GM23338 (cell line): ENCODE results near the gene THSD7A. TPM values are rescaled to one million over a fixed set of nuclear protein-coding genes. Genes with fewer than 3 reads are reported as not detected.

Experiments used
- ATAC-seq: fragments of 200-7000 bp; cut with Tn5 transposase; 3 replicates; pipeline ENCODE4 v1.9.1; 2020
- DNase-seq: peaks from one replicate; pipeline ENCODE4 v3.0.0-alpha.2; 2015; ENCODE audit warnings: low spot score
- H2AFZ ChIP-seq: fragments of 200-600 bp; sonication (generic); 2 replicates; pipeline ENCODE4 v1.8.0; 2016; ENCODE audit warnings: antibody characterized with exemption, mild to moderate bottlenecking, moderate library complexity
- H3F3A ChIP-seq: fragments of 200-600 bp; sonication (generic); replicated peaks from 2 replicates; pipeline ENCODE4 v1.8.0; 2017; ENCODE audit warnings: antibody characterized with exemption, mixed run types, low read depth
- H3K27ac ChIP-seq: fragments of 200-600 bp; sonication (generic); 2 replicates; pipeline ENCODE4 v1.6.1; 2016; ENCODE audit warnings: low read depth
- H3K27me3 ChIP-seq: fragments of 200-600 bp; sonication (generic); 2 replicates; pipeline ENCODE4 v1.8.0; 2016; ENCODE audit warnings: mild to moderate bottlenecking, mixed run types, moderate library complexity; ENCODE audit not compliant: insufficient read depth
- H3K36me3 ChIP-seq: fragments of 200-600 bp; sonication (generic); 2 replicates; pipeline ENCODE4 v1.8.0; 2016; ENCODE audit warnings: mild to moderate bottlenecking; ENCODE audit not compliant: insufficient read depth
- H3K4me1 ChIP-seq: fragments of 200-600 bp; sonication (generic); 2 replicates; pipeline ENCODE4 v1.8.0; 2016; ENCODE audit warnings: mild to moderate bottlenecking, moderate library complexity; ENCODE audit not compliant: insufficient read depth
- H3K4me2 ChIP-seq: fragments of 200-600 bp; sonication (generic); 2 replicates; pipeline ENCODE4 v1.7.1; 2017; ENCODE audit warnings: mixed run types
- H3K4me3 ChIP-seq: fragments of 200-600 bp; sonication (generic); 2 replicates; pipeline ENCODE4 v1.6.1; 2016; ENCODE audit warnings: mixed run types
- H3K79me2 ChIP-seq: fragments of 200-600 bp; sonication (generic); replicated peaks from 2 replicates; pipeline ENCODE4 v1.8.0; 2017; ENCODE audit warnings: mild to moderate bottlenecking; ENCODE audit not compliant: insufficient read depth
- H3K9me2 ChIP-seq: fragments of 200-600 bp; sonication (generic); 2 replicates; pipeline ENCODE4 v1.8.0; 2017; ENCODE audit not compliant: insufficient read depth
- H4K20me1 ChIP-seq: fragments of 200-600 bp; sonication (generic); replicated peaks from 2 replicates; pipeline ENCODE4 v1.8.0; 2017; ENCODE audit warnings: mild to moderate bottlenecking; ENCODE audit not compliant: insufficient read depth
- H3K27ac Mint-ChIP-seq: 2 replicates; pipeline ENCODE4 v1.8.0; 2020; ENCODE audit warnings: inconsistent platforms, mild to moderate bottlenecking, moderate library complexity, mixed read lengths
- H3K27me3 Mint-ChIP-seq: 3 replicates; pipeline ENCODE4 v1.8.0; 2022; ENCODE audit warnings: low read depth, mild to moderate bottlenecking, moderate library complexity, mixed read lengths, inconsistent platforms; ENCODE audit not compliant: insufficient read depth, poor library complexity
- H3K36me3 Mint-ChIP-seq: 3 replicates; pipeline ENCODE4 v1.8.0; 2021; ENCODE audit warnings: low read depth, mild to moderate bottlenecking, inconsistent platforms, moderate library complexity, mixed read lengths
- H3K4me1 Mint-ChIP-seq: 3 replicates; pipeline ENCODE4 v1.8.0; 2020; ENCODE audit warnings: mild to moderate bottlenecking, inconsistent platforms, mixed read lengths
- H3K4me3 Mint-ChIP-seq: 3 replicates; pipeline ENCODE4 v1.8.0; 2021; ENCODE audit warnings: moderate library complexity, mild to moderate bottlenecking, inconsistent platforms, mixed read lengths
- H3K9me3 Mint-ChIP-seq: 3 replicates; pipeline ENCODE4 v1.8.0; 2020; ENCODE audit warnings: moderate library complexity, mild to moderate bottlenecking, inconsistent platforms, mixed read lengths
- EZH2 ChIP-seq: fragments of 200-600 bp; sonication (generic); IDR thresholded peaks from one replicate; pipeline ENCODE4 v1.8.0; 2017; ENCODE audit warnings: antibody characterized with exemption, mild to moderate bottlenecking, low read depth; ENCODE audit not compliant: unreplicated experiment
- EZH2phosphoT487 ChIP-seq: fragments of 200-600 bp; sonication (generic); IDR thresholded peaks from one replicate; pipeline ENCODE4 v1.8.1; 2018; ENCODE audit warnings: antibody characterized with exemption; ENCODE audit not compliant: unreplicated experiment
- NANOG ChIP-seq: IDR thresholded peaks from 2 replicates; pipeline ENCODE4 v1.6.1; 2016; ENCODE audit warnings: antibody characterized with exemption, borderline replicate concordance
- STAT1 ChIP-seq: IDR thresholded peaks from one replicate; pipeline ENCODE4 v1.6.1; 2016; ENCODE audit warnings: antibody characterized with exemption; ENCODE audit not compliant: unreplicated experiment
- ZNF114 ChIP-seq: fragments of 250-450 bp; sonication (Bioruptor Pico); IDR thresholded peaks from 2 replicates; pipeline ENCODE4 v1.5.0; 2020; ENCODE audit warnings: mild to moderate bottlenecking, moderate library complexity
- polyA plus RNA-seq: library from polyadenylated mRNA; unstranded; fragments of >200 nt; fragmentation: Nextera tagmentation; extraction: Ambion mirVana; gene quantifications from 2 replicates; pipeline ENCODE4 v1.2.1, GENCODE V29; 2016
- total RNA-seq: library from RNA; depleted of rRNA; stranded (reverse); fragments of >200 nt; shearing (Covaris generic); gene quantifications from 2 replicates; pipeline ENCODE4 v1.2.3, GENCODE V29; 2014
- TF ChIP-seq, protein P1 (sequence below): fragments of 250-450 bp; sonication (Bioruptor Pico); IDR thresholded peaks from 2 replicates; pipeline ENCODE4 v1.5.0; 2020; ENCODE audit warnings: mild to moderate bottlenecking, moderate library complexity
- TF ChIP-seq, protein P2 (sequence below): IDR thresholded peaks from 2 replicates; pipeline ENCODE4 v1.6.1; 2016; ENCODE audit warnings: antibody characterized with exemption
- TF ChIP-seq, protein P3 (sequence below): IDR thresholded peaks from one replicate; pipeline ENCODE4 v1.6.1; 2018; ENCODE audit warnings: antibody characterized with exemption; ENCODE audit not compliant: unreplicated experiment

Gene THSD7A
- total and polyA plus RNA-seq, 2 experiments from 2014 or later: 1.3 to 2.1 TPM

DNA sequence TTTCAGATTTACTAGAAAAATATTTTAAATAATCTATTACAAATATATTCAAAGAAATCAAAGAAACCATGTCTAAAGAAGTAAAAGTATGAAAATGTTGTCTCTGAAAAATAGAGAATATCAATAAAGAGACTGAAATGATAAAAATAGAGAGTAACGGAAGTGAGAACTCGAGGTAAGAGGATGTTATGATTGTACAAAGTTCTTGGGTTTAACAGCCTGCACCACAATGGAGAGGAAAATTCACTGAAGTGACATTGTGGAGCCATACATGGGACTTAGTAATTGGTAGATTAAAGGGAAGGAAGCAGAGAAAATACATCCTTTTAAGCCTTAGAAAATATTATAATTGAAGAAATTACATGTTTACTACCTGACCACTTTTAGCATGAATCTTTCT is 77.9 kb downstream of the THSD7A start (continued):
- TF ChIP-seq, protein P1, sequence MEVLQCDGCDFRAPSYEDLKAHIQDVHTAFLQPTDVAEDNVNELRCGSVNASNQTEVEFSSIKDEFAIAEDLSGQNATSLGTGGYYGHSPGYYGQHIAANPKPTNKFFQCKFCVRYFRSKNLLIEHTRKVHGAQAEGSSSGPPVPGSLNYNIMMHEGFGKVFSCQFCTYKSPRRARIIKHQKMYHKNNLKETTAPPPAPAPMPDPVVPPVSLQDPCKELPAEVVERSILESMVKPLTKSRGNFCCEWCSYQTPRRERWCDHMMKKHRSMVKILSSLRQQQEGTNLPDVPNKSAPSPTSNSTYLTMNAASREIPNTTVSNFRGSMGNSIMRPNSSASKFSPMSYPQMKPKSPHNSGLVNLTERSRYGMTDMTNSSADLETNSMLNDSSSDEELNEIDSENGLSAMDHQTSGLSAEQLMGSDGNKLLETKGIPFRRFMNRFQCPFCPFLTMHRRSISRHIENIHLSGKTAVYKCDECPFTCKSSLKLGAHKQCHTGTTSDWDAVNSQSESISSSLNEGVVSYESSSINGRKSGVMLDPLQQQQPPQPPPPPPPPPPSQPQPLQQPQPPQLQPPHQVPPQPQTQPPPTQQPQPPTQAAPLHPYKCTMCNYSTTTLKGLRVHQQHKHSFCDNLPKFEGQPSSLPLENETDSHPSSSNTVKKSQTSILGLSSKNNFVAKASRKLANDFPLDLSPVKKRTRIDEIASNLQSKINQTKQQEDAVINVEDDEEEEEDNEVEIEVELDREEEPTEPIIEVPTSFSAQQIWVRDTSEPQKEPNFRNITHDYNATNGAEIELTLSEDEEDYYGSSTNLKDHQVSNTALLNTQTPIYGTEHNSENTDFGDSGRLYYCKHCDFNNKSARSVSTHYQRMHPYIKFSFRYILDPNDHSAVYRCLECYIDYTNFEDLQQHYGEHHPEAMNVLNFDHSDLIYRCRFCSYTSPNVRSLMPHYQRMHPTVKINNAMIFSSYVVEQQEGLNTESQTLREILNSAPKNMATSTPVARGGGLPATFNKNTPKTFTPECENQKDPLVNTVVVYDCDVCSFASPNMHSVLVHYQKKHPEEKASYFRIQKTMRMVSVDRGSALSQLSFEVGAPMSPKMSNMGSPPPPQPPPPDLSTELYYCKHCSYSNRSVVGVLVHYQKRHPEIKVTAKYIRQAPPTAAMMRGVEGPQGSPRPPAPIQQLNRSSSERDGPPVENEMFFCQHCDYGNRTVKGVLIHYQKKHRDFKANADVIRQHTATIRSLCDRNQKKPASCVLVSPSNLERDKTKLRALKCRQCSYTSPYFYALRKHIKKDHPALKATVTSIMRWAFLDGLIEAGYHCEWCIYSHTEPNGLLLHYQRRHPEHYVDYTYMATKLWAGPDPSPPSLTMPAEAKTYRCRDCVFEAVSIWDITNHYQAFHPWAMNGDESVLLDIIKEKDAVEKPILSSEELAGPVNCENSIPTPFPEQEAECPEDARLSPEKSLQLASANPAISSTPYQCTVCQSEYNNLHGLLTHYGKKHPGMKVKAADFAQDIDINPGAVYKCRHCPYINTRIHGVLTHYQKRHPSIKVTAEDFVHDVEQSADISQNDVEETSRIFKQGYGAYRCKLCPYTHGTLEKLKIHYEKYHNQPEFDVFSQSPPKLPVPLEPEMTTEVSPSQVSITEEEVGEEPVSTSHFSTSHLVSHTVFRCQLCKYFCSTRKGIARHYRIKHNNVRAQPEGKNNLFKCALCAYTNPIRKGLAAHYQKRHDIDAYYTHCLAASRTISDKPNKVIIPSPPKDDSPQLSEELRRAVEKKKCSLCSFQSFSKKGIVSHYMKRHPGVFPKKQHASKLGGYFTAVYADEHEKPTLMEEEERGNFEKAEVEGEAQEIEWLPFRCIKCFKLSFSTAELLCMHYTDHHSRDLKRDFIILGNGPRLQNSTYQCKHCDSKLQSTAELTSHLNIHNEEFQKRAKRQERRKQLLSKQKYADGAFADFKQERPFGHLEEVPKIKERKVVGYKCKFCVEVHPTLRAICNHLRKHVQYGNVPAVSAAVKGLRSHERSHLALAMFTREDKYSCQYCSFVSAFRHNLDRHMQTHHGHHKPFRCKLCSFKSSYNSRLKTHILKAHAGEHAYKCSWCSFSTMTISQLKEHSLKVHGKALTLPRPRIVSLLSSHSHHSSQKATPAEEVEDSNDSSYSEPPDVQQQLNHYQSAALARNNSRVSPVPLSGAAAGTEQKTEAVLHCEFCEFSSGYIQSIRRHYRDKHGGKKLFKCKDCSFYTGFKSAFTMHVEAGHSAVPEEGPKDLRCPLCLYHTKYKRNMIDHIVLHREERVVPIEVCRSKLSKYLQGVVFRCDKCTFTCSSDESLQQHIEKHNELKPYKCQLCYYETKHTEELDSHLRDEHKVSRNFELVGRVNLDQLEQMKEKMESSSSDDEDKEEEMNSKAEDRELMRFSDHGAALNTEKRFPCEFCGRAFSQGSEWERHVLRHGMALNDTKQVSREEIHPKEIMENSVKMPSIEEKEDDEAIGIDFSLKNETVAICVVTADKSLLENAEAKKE: no peak
- no peak for TF ChIP-seq ZNF114 (CRISPR knock-in tag)
- no peak for TF ChIP-seq EZH2

DNA sequence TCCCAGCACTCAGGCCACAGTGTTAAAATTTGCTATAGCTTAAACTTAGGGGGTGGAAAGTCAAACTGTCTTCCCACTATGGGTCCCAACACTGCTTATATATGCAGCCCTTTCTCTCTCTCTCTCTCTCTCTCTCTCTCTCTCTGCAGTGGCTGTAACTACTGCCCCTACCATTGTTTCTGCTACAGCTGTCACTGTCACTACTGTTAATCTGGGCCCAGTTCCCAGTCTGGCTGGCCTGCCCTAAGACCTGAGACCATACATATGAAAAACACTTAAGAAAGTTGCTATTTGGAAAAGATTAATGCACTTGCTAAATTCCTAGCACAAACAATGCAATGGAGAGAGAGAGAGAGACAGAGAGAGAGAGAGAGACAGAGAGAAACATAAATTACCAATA is 78.6 kb downstream of the THSD7A start:
- no peak overlapping the region for H3K27ac ChIP-seq
- H3K9me2 ChIP-seq: no peaks in the 10 kb centered on the region
- no peak for DNase-seq
- no peaks in the 10 kb centered on the region for H3F3A ChIP-seq
- Mint-ChIP-seq H3K4me1 (peaks cover 3% of the 10 kb centered on the region; the same call in 1 of the 3 replicates), H3K4me3 (no peak overlapping the region), H3K27me3 (no peaks in the 10 kb centered on the region), H3K36me3 (no peaks in the 10 kb centered on the region), H3K27ac (no peak overlapping the region; the same call in 1 of the 2 replicates), H3K9me3 (no peaks in the 10 kb centered on the region)
- no peaks in the 10 kb centered on the region for H3K27me3 ChIP-seq
- no peaks in the 10 kb centered on the region for H3K79me2 ChIP-seq
- H3K4me2 ChIP-seq: no peak overlapping the region
- no peak overlapping the region for H2AFZ ChIP-seq
- no peak overlapping the region for H3K4me3 ChIP-seq
- no peaks in the 10 kb centered on the region for H4K20me1 ChIP-seq
- ATAC-seq: no peak
- H3K36me3 ChIP-seq: no peaks in the 10 kb centered on the region
- H3K4me1 ChIP-seq: no peaks in the 10 kb centered on the region
- TF ChIP-seq, protein P2, sequence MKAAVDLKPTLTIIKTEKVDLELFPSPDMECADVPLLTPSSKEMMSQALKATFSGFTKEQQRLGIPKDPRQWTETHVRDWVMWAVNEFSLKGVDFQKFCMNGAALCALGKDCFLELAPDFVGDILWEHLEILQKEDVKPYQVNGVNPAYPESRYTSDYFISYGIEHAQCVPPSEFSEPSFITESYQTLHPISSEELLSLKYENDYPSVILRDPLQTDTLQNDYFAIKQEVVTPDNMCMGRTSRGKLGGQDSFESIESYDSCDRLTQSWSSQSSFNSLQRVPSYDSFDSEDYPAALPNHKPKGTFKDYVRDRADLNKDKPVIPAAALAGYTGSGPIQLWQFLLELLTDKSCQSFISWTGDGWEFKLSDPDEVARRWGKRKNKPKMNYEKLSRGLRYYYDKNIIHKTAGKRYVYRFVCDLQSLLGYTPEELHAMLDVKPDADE: no peak
- no peak for TF ChIP-seq ZNF114 (CRISPR knock-in tag)
- no peak for TF ChIP-seq EZH2phosphoT487
- no peak for TF ChIP-seq NANOG
- no peak for TF ChIP-seq EZH2
- TF ChIP-seq, protein P3, sequence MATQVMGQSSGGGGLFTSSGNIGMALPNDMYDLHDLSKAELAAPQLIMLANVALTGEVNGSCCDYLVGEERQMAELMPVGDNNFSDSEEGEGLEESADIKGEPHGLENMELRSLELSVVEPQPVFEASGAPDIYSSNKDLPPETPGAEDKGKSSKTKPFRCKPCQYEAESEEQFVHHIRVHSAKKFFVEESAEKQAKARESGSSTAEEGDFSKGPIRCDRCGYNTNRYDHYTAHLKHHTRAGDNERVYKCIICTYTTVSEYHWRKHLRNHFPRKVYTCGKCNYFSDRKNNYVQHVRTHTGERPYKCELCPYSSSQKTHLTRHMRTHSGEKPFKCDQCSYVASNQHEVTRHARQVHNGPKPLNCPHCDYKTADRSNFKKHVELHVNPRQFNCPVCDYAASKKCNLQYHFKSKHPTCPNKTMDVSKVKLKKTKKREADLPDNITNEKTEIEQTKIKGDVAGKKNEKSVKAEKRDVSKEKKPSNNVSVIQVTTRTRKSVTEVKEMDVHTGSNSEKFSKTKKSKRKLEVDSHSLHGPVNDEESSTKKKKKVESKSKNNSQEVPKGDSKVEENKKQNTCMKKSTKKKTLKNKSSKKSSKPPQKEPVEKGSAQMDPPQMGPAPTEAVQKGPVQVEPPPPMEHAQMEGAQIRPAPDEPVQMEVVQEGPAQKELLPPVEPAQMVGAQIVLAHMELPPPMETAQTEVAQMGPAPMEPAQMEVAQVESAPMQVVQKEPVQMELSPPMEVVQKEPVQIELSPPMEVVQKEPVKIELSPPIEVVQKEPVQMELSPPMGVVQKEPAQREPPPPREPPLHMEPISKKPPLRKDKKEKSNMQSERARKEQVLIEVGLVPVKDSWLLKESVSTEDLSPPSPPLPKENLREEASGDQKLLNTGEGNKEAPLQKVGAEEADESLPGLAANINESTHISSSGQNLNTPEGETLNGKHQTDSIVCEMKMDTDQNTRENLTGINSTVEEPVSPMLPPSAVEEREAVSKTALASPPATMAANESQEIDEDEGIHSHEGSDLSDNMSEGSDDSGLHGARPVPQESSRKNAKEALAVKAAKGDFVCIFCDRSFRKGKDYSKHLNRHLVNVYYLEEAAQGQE: no peak
- TF ChIP-seq STAT1: no peak
